Measurements from ENCODE around the gene DHX36. TPM values are rescaled to one million over a fixed set of nuclear protein-coding genes. Genes with fewer than 3 reads are reported as not detected.

The DHX36 gene
- total RNA-seq, 1 donor from 2014 or later: 91.8 TPM

GRCh38 chr3:154316974-154317767 is 7.1 kb downstream of the DHX36 start:
- H3K9ac ChIP-seq: no peak overlapping the region
- Mint-ChIP-seq H3K4me1 (peaks cover 3% of the 10 kb centered on the region), H3K36me3 (peaks cover 47% of the 10 kb centered on the region), H3K4me3 (no peak overlapping the region), H3K9me3 (peaks cover 3% of the 10 kb centered on the region), H3K27me3 (ENCODE audit: insufficient read depth, low read depth) (no peaks in the 10 kb centered on the region), H3K27ac (no peak overlapping the region)
- no peak overlapping the region for H2AFZ ChIP-seq (replicated peaks)
- no peaks in the 10 kb centered on the region for H3F3A ChIP-seq (ENCODE audit: low read depth)
- no peaks in the 10 kb centered on the region for H3K9me3 ChIP-seq (ENCODE audit: low read depth)
- H3K79me2 ChIP-seq (ENCODE audit: low read depth): peaks cover 92% of the 10 kb centered on the region
- peaks cover 31% of the 10 kb centered on the region for H3K4me1 ChIP-seq
- H3K27ac ChIP-seq: no peak overlapping the region
- peak overlapping the region; percentile 33 for H3K4me2 ChIP-seq
- H3K4me3 ChIP-seq: no peak overlapping the region
- DNase-seq (ENCODE audit: low spot score): no peak
- no peaks in the 10 kb centered on the region for H3K27me3 ChIP-seq
- peaks cover 68% of the 10 kb centered on the region for H4K20me1 ChIP-seq (ENCODE audit: low read depth)
- H3K36me3 ChIP-seq: peaks cover 23% of the 10 kb centered on the region
- TF ChIP-seq EZH2 (IDR thresholded peaks at IDR 0.05) (no peak), EZH2phosphoT487 (IDR thresholded peaks at IDR 0.05) (no peak), CTCF (IDR thresholded peaks at IDR 0.05) (no peak)

- no peaks in the 10 kb centered on the region for H3K9me3 Mint-ChIP-seq
- Histone ChIP-seq H3K9me3 (ENCODE audit: low read depth) (no peaks in the 10 kb centered on the region), H3K4me1 (peaks cover 13% of the 10 kb centered on the region), H3F3A (ENCODE audit: low read depth) (no peaks in the 10 kb centered on the region), H3K4me2 (no peak overlapping the region), H3K27me3 (no peaks in the 10 kb centered on the region), H3K4me3 (no peak overlapping the region), H3K9ac (no peak overlapping the region), H3K36me3 (peaks cover 38% of the 10 kb centered on the region), H3K27ac (no peak overlapping the region), H3K79me2 (ENCODE audit: low read depth) (peaks cover 86% of the 10 kb centered on the region), H4K20me1 (ENCODE audit: low read depth) (peaks cover 40% of the 10 kb centered on the region), H2AFZ (replicated peaks) (no peak overlapping the region)
- TF ChIP-seq CTCF (IDR thresholded peaks at IDR 0.05) (peak; percentile 31), EZH2 (IDR thresholded peaks at IDR 0.05) (no peak)
- no peaks in the 10 kb centered on the region for H3K27me3 Mint-ChIP-seq (ENCODE audit: insufficient read depth, low read depth)
- no peak overlapping the region for H3K27ac Mint-ChIP-seq
- no peaks in the 10 kb centered on the region for H3K4me1 Mint-ChIP-seq
- DNase-seq (ENCODE audit: low spot score): no peak
- no peak overlapping the region for H3K4me3 Mint-ChIP-seq
- peaks cover 41% of the 10 kb centered on the region for H3K36me3 Mint-ChIP-seq
Measured at GRCh38 chr3:154314152-154314551, 10.1 kb downstream of the DHX36 start.

GRCh38 chr3:154310840-154311239 is 13.4 kb downstream of the DHX36 start:
- no peaks in the 10 kb centered on the region for H3K9me3 ChIP-seq (ENCODE audit: low read depth)
- H3K9ac ChIP-seq: no peak overlapping the region
- H3K27ac ChIP-seq: no peak overlapping the region
- peaks cover 14% of the 10 kb centered on the region for H4K20me1 ChIP-seq (ENCODE audit: low read depth)
- no peaks in the 10 kb centered on the region for H3K4me1 ChIP-seq
- H3K79me2 ChIP-seq (ENCODE audit: low read depth): peaks cover 66% of the 10 kb centered on the region
- Mint-ChIP-seq H3K4me3 (no peak overlapping the region), H3K4me1 (no peaks in the 10 kb centered on the region), H3K27me3 (ENCODE audit: insufficient read depth, low read depth) (no peaks in the 10 kb centered on the region), H3K27ac (no peak overlapping the region), H3K9me3 (no peaks in the 10 kb centered on the region), H3K36me3 (peaks cover 34% of the 10 kb centered on the region)
- no peak overlapping the region for H2AFZ ChIP-seq (replicated peaks)
- no peak for DNase-seq (ENCODE audit: low spot score)
- H3K36me3 ChIP-seq: peaks cover 50% of the 10 kb centered on the region
- TF ChIP-seq EZH2phosphoT487 (IDR thresholded peaks at IDR 0.05) (no peak), EZH2 (IDR thresholded peaks at IDR 0.05) (no peak), CTCF (IDR thresholded peaks at IDR 0.05) (no peak)
- H3F3A ChIP-seq (ENCODE audit: low read depth): no peaks in the 10 kb centered on the region
- no peak overlapping the region for H3K4me2 ChIP-seq
- H3K4me3 ChIP-seq: no peak overlapping the region
- H3K27me3 ChIP-seq: no peaks in the 10 kb centered on the region

Data from neural progenitor cell (in vitro differentiated cells).